HG02852 (cell line): ENCODE data around the gene MTFMT.

Experiments
- ATAC-seq: cut with Tn5 transposase; IDR thresholded peaks from one replicate; pipeline ENCODE4 v1.9.1; 2021; ENCODE audit warnings: mild to moderate bottlenecking, moderate library complexity; ENCODE audit not compliant: unreplicated experiment

MTFMT gene

GRCh38 chr15:64989416-64990167 lies 39.8 kb downstream of the MTFMT start, which contains the start of gene SPG21:
Gene SPG21 (minus strand): TSS chr15:64989914. CDS start chr15:64983569, 6,345 bp downstream.
- ATAC-seq: peak; percentile 90

- ATAC-seq: no peak
These were observed 42.3 kb downstream of the MTFMT start for GRCh38 chr15:64987136-64987535.

GRCh38 chr15:64985366-64986033 lies 43.9 kb downstream of the MTFMT start:
- ATAC-seq: no peak

GRCh38 chr15:64982472-64982871 lies 47.0 kb downstream of the MTFMT start:
- ATAC-seq: no peak

- no peak for ATAC-seq
These were observed 47.5 kb downstream of the MTFMT start for GRCh38 chr15:64981812-64982431.

GRCh38 chr15:64979252-64979710 lies 50.2 kb downstream of the MTFMT start:
- no peak for ATAC-seq

- no peak for ATAC-seq
These were observed 54.0 kb downstream of the MTFMT start for GRCh38 chr15:64975390-64975789.

GRCh38 chr15:64970698-64971097 lies 58.7 kb downstream of the MTFMT start:
- no peak for ATAC-seq

GRCh38 chr15:64969401-64969800 lies 60.0 kb downstream of the MTFMT start:
- no peak for ATAC-seq

- no peak for ATAC-seq
These were observed 68.4 kb downstream of the MTFMT start for GRCh38 chr15:64961013-64961412.

- no peak for ATAC-seq
These were observed 69.3 kb downstream of the MTFMT start for GRCh38 chr15:64960153-64960552.

GRCh38 chr15:64959128-64959527 lies 70.3 kb downstream of the MTFMT start:
- ATAC-seq: no peak

GRCh38 chr15:64954395-64954794 lies 75.0 kb downstream of the MTFMT start:
- ATAC-seq: no peak

GRCh38 chr15:64951777-64952418 lies 77.5 kb downstream of the MTFMT start:
- no peak for ATAC-seq
